SK-N-SH treated with all-trans-retinoic acid at 6 μM for 48 hours (cell line): ENCODE measurements around the gene PTGIR.
"Not testable (repeated sequence)": the region's sequence is repeated elsewhere in the genome, so short reads cannot be mapped to it uniquely, and the experiment has no call there.

ENCODE experiments used
- ATAC-seq: fragments of 200-7000 bp; cut with Tn5 transposase; 3 replicates; pipeline ENCODE4 v1.9.1; 2020; ENCODE audit warnings: mild to moderate bottlenecking, moderate library complexity
- ARNTL ChIP-seq: fragments of 450-650 bp; formaldehyde crosslinking; IDR thresholded peaks from 2 replicates; pipeline ENCODE4 v1.5.0; 2020; ENCODE audit warnings: low read depth, mild to moderate bottlenecking, moderate library complexity, borderline replicate concordance
- BACH2 ChIP-seq: fragments of 250-450 bp; sonication (Bioruptor Pico); IDR thresholded peaks from 2 replicates; pipeline ENCODE4 v1.9.0; 2021; ENCODE audit warnings: mild to moderate bottlenecking, borderline replicate concordance
- CSDC2 ChIP-seq: fragments of 250-450 bp; sonication (Bioruptor Pico); IDR thresholded peaks from 2 replicates; pipeline ENCODE4 v1.5.0; 2020; ENCODE audit warnings: mild to moderate bottlenecking, moderate library complexity
- ESRRG ChIP-seq: fragments of 250-450 bp; sonication (Bioruptor Pico); IDR thresholded peaks from 2 replicates; pipeline ENCODE4 v1.6.1; 2021; ENCODE audit warnings: mild to moderate bottlenecking
- GLIS3 ChIP-seq: fragments of 250-450 bp; sonication (Bioruptor Pico); IDR thresholded peaks from 2 replicates; pipeline ENCODE4 v1.5.0; 2020; ENCODE audit warnings: mild to moderate bottlenecking, moderate library complexity
- ISL1 ChIP-seq: fragments of 250-450 bp; sonication (Bioruptor Pico); IDR thresholded peaks from 2 replicates; pipeline ENCODE4 v2.1.2; 2022; ENCODE audit warnings: mild to moderate bottlenecking, moderate library complexity
- OSR1 ChIP-seq: fragments of 250-450 bp; sonication (Bioruptor Pico); IDR thresholded peaks from 2 replicates; pipeline ENCODE4 v1.8.0; 2022; ENCODE audit warnings: moderate library complexity, mild to moderate bottlenecking, inconsistent platforms
- PPARA ChIP-seq: fragments of 250-450 bp; sonication (Bioruptor Pico); IDR thresholded peaks from 2 replicates; pipeline ENCODE4 v1.5.0; 2020; ENCODE audit warnings: mild to moderate bottlenecking, borderline replicate concordance
- RARB ChIP-seq: fragments of 250-450 bp; sonication (Bioruptor Pico); IDR thresholded peaks from 2 replicates; pipeline ENCODE4 v1.8.0; 2021; ENCODE audit warnings: mild to moderate bottlenecking, moderate library complexity
- SNAI2 ChIP-seq: fragments of 250-450 bp; sonication (Bioruptor Pico); IDR thresholded peaks from 2 replicates; pipeline ENCODE4 v1.5.0; 2020; ENCODE audit warnings: mild to moderate bottlenecking, moderate library complexity
- TCF4 ChIP-seq: fragments of 250-450 bp; sonication (Bioruptor Pico); IDR thresholded peaks from 2 replicates; pipeline ENCODE4 v1.8.0; 2021; ENCODE audit warnings: mild to moderate bottlenecking, moderate library complexity, borderline replicate concordance
- TOX ChIP-seq: fragments of 250-450 bp; sonication (Bioruptor Pico); IDR thresholded peaks from 2 replicates; pipeline ENCODE4 v1.8.0; 2021; ENCODE audit warnings: mild to moderate bottlenecking, moderate library complexity, borderline replicate concordance
- ZC3H10 ChIP-seq: fragments of 250-450 bp; sonication (Bioruptor Pico); IDR thresholded peaks from 2 replicates; pipeline ENCODE4 v1.5.1; 2021; ENCODE audit warnings: mild to moderate bottlenecking, moderate library complexity
- ZFP3 ChIP-seq: fragments of 250-450 bp; sonication (Bioruptor Pico); IDR thresholded peaks from 2 replicates; pipeline ENCODE4 v1.5.0; 2020; ENCODE audit warnings: mild to moderate bottlenecking, moderate library complexity
- ZFP30 ChIP-seq: fragments of 450-650 bp; formaldehyde crosslinking; IDR thresholded peaks from 2 replicates; pipeline ENCODE4 v1.5.0; 2022; ENCODE audit warnings: mild to moderate bottlenecking, moderate library complexity
- ZNF565 ChIP-seq: fragments of 450-650 bp; formaldehyde crosslinking; conservative IDR thresholded peaks from 2 replicates; pipeline ENCODE4 v1.5.0; 2020; ENCODE audit warnings: low read depth, mild to moderate bottlenecking, moderate library complexity
- ZNF70 ChIP-seq: fragments of 450-650 bp; formaldehyde crosslinking; IDR thresholded peaks from 2 replicates; pipeline ENCODE4 v1.5.0; 2020; ENCODE audit warnings: mild to moderate bottlenecking, moderate library complexity
- ZNF8 ChIP-seq: fragments of 450-650 bp; formaldehyde crosslinking; IDR thresholded peaks from 2 replicates; pipeline ENCODE4 v1.5.0; 2020; ENCODE audit warnings: mild to moderate bottlenecking, moderate library complexity
- TF ChIP-seq, protein P1 (sequence below): fragments of 250-450 bp; sonication (Bioruptor Pico); IDR thresholded peaks from 2 replicates; pipeline ENCODE4 v1.8.0; 2021; ENCODE audit warnings: low read depth, mild to moderate bottlenecking, moderate library complexity, borderline replicate concordance
- TF ChIP-seq, protein P2 (sequence below): fragments of 250-450 bp; sonication (Bioruptor Pico); IDR thresholded peaks from 2 replicates; pipeline ENCODE4 v1.5.1; 2020; ENCODE audit warnings: low read depth, mild to moderate bottlenecking, moderate library complexity
- TF ChIP-seq, protein P3 (sequence below): fragments of 250-450 bp; sonication (Bioruptor Pico); IDR thresholded peaks from 2 replicates; pipeline ENCODE4 v1.5.0; 2020; ENCODE audit warnings: mild to moderate bottlenecking, moderate library complexity
- TF ChIP-seq, protein P4 (sequence below): fragments of 250-450 bp; sonication (Bioruptor Pico); IDR thresholded peaks from 2 replicates; pipeline ENCODE4 v1.8.0; 2020; ENCODE audit warnings: mild to moderate bottlenecking, moderate library complexity, borderline replicate concordance
- TF ChIP-seq, protein P5 (sequence below): fragments of 250-450 bp; sonication (Bioruptor Pico); IDR thresholded peaks from 2 replicates; pipeline ENCODE4 v1.5.1; 2021; ENCODE audit warnings: mild to moderate bottlenecking, moderate library complexity

Gene PTGIR

DNA sequence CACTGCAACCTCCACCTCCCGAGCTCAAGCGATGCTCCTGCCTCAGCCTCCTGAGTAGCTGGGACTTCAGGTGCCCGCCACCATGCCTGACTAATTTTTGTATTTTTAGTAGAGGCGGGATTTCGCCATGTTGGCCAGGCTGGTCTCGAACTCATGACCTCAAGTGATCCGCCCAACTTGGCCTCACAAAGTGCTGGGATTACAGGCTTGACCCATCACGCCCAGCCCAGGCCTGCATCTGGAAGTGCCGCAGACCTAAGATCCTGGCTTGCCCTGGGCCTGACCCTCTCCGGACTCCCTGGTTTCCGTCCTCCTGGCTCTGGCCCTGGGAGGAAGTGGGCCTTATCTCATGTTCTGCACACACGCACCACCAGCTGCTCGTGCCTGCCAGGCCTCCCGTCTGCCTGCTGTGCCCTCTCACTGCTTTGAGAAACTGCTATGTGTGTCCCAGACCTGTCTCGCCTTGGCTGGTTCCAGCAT lies 4.7 kb upstream of the PTGIR start:
- ATAC-seq, result no peak; the same call in 2 of the 3 replicates
- no peak for TF ChIP-seq CSDC2 (CRISPR knock-in tag)
- TF ChIP-seq BACH2 (CRISPR knock-in tag), result peak; percentile 83
- TF ChIP-seq ZNF70, result peak; percentile 84
- TF ChIP-seq SNAI2, result 0 out of 2 replicates have a peak, but pooled peaks have one; percentile 48
- no peak for TF ChIP-seq ZC3H10 (CRISPR knock-in tag)
- 0 out of 2 replicates have a peak, but pooled peaks have one; percentile 6 for TF ChIP-seq ISL1 (CRISPR knock-in tag)
- TF ChIP-seq, protein P1, sequence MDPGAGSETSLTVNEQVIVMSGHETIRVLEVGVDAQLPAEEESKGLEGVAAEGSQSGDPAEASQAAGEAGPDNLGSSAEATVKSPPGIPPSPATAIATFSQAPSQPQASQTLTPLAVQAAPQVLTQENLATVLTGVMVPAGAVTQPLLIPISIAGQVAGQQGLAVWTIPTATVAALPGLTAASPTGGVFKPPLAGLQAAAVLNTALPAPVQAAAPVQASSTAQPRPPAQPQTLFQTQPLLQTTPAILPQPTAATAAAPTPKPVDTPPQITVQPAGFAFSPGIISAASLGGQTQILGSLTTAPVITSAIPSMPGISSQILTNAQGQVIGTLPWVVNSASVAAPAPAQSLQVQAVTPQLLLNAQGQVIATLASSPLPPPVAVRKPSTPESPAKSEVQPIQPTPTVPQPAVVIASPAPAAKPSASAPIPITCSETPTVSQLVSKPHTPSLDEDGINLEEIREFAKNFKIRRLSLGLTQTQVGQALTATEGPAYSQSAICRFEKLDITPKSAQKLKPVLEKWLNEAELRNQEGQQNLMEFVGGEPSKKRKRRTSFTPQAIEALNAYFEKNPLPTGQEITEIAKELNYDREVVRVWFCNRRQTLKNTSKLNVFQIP (CRISPR knock-in tag), result no peak
- 0 out of 2 replicates have a peak, but pooled peaks have one; percentile 4 for TF ChIP-seq ZNF8 (CRISPR knock-in tag)
- TF ChIP-seq ZFP30 (CRISPR knock-in tag), result no peak
- peak; percentile 79; the same call in 1 of the 2 replicates for TF ChIP-seq ESRRG (CRISPR knock-in tag)
- peak; percentile 38; the same call in 1 of the 2 replicates for TF ChIP-seq ZFP3 (CRISPR knock-in tag)
- TF ChIP-seq GLIS3 (CRISPR knock-in tag), result no peak
- no peak for TF ChIP-seq RARB (CRISPR knock-in tag)
- peak; percentile 91 for TF ChIP-seq ZNF565 (CRISPR knock-in tag)
- TF ChIP-seq OSR1 (CRISPR knock-in tag), result no peak
- no peak for TF ChIP-seq TOX
- TF ChIP-seq TCF4 (CRISPR knock-in tag), result peak; percentile 94
- peak; percentile 16; the same call in 1 of the 2 replicates for TF ChIP-seq ARNTL
- peak; percentile 88; the same call in 1 of the 2 replicates for TF ChIP-seq PPARA
- TF ChIP-seq, protein P2, sequence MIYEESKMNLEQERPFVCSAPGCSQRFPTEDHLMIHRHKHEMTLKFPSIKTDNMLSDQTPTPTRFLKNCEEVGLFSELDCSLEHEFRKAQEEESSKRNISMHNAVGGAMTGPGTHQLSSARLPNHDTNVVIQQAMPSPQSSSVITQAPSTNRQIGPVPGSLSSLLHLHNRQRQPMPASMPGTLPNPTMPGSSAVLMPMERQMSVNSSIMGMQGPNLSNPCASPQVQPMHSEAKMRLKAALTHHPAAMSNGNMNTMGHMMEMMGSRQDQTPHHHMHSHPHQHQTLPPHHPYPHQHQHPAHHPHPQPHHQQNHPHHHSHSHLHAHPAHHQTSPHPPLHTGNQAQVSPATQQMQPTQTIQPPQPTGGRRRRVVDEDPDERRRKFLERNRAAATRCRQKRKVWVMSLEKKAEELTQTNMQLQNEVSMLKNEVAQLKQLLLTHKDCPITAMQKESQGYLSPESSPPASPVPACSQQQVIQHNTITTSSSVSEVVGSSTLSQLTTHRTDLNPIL, result no peak
- TF ChIP-seq, protein P3, sequence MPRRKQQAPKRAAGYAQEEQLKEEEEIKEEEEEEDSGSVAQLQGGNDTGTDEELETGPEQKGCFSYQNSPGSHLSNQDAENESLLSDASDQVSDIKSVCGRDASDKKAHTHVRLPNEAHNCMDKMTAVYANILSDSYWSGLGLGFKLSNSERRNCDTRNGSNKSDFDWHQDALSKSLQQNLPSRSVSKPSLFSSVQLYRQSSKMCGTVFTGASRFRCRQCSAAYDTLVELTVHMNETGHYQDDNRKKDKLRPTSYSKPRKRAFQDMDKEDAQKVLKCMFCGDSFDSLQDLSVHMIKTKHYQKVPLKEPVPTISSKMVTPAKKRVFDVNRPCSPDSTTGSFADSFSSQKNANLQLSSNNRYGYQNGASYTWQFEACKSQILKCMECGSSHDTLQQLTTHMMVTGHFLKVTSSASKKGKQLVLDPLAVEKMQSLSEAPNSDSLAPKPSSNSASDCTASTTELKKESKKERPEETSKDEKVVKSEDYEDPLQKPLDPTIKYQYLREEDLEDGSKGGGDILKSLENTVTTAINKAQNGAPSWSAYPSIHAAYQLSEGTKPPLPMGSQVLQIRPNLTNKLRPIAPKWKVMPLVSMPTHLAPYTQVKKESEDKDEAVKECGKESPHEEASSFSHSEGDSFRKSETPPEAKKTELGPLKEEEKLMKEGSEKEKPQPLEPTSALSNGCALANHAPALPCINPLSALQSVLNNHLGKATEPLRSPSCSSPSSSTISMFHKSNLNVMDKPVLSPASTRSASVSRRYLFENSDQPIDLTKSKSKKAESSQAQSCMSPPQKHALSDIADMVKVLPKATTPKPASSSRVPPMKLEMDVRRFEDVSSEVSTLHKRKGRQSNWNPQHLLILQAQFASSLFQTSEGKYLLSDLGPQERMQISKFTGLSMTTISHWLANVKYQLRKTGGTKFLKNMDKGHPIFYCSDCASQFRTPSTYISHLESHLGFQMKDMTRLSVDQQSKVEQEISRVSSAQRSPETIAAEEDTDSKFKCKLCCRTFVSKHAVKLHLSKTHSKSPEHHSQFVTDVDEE (CRISPR knock-in tag), result peak; percentile 98
- TF ChIP-seq, protein P4, sequence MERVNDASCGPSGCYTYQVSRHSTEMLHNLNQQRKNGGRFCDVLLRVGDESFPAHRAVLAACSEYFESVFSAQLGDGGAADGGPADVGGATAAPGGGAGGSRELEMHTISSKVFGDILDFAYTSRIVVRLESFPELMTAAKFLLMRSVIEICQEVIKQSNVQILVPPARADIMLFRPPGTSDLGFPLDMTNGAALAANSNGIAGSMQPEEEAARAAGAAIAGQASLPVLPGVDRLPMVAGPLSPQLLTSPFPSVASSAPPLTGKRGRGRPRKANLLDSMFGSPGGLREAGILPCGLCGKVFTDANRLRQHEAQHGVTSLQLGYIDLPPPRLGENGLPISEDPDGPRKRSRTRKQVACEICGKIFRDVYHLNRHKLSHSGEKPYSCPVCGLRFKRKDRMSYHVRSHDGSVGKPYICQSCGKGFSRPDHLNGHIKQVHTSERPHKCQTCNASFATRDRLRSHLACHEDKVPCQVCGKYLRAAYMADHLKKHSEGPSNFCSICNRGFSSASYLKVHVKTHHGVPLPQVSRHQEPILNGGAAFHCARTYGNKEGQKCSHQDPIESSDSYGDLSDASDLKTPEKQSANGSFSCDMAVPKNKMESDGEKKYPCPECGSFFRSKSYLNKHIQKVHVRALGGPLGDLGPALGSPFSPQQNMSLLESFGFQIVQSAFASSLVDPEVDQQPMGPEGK, result no peak
- TF ChIP-seq, protein P5, sequence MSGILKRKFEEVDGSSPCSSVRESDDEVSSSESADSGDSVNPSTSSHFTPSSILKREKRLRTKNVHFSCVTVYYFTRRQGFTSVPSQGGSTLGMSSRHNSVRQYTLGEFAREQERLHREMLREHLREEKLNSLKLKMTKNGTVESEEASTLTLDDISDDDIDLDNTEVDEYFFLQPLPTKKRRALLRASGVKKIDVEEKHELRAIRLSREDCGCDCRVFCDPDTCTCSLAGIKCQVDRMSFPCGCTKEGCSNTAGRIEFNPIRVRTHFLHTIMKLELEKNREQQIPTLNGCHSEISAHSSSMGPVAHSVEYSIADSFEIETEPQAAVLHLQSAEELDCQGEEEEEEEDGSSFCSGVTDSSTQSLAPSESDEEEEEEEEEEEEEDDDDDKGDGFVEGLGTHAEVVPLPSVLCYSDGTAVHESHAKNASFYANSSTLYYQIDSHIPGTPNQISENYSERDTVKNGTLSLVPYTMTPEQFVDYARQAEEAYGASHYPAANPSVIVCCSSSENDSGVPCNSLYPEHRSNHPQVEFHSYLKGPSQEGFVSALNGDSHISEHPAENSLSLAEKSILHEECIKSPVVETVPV, result no peak; the same call in 1 of the 2 replicates

DNA sequence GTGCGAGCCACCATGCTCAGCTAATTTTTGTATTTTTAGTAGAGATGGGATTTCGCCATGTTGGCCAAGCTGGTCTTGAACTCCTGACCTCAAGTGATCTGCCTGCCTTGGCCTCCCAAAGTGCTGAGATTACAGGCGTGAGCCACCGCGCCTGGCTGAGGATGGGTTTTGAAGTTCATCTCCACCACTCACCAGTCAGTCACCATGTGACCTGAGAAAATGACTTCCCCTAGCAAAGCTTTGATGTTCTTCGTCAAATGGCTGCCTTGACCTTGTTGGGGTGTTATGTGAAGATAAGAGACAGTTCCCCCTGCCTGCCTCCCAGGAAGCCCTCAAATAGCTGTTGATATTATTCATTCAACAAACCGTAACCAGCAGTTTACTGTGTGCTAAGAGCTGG lies 4.1 kb upstream of the PTGIR start:
- ATAC-seq, result not testable (repeated sequence)

DNA sequence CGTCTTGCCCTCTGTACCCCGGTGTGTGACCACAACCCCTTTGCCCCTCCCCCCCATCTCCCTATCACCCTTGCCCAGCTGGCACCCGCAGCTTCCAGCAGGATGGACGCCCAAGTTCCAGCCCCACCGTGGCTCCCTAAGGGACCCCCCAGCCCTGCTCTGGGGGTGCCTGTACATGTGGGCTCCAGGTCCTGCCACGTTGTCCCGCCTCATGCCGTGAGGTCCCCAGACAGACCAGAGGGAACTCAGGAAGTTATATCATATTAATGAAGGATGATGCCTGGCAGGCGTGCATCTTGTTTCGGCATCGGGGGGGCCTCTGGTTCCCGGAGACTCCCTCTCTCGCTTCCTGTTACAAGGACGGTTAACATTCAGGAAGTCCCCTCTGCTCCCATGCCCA lies 1.6 kb upstream of the PTGIR start:
- ATAC-seq, result no peak
- TF ChIP-seq ARNTL (no peak), RARB (CRISPR knock-in tag) (no peak), TCF4 (CRISPR knock-in tag) (0 out of 2 replicates have a peak, but pooled peaks have one; percentile 48), ZNF70 (peak; percentile 92), ESRRG (CRISPR knock-in tag) (no peak), ZNF8 (CRISPR knock-in tag) (0 out of 2 replicates have a peak, but pooled peaks have one; percentile 34)
